Activated CD4-positive, alpha-beta T cell treated with anti-CD3 and anti-CD28 coated beads, Interleukin-2, amount 10 ng/mL, durations not matched to agents 7 days and 5 days (primary cell): ENCODE data around the gene PDCL2. TPM values are rescaled to one million over a fixed set of nuclear protein-coding genes. Genes with fewer than 3 reads are reported as not detected.

ENCODE experiments used
- CTCF ChIA-PET: fragments of 350-600 bp; sonication (Branson Sonifier 250); formaldehyde crosslinking; loops from one replicate; lab custom pipeline; 2021; ENCODE audit warnings: antibody characterized with exemption; lab: Charles Lee
- POLR2A ChIA-PET: fragments of 350-600 bp; sonication (Branson Sonifier 250); formaldehyde crosslinking; loops from one replicate; lab custom pipeline; 2021; ENCODE audit warnings: antibody characterized with exemption; lab: Charles Lee
- DNase-seq: peaks from one replicate; pipeline ENCODE4 v3.0.0-alpha.2; 2020
- H3K27ac Mint-ChIP-seq: one replicate; pipeline ENCODE4 v1.8.0; 2021; ENCODE audit warnings: mild to moderate bottlenecking, moderate library complexity, mixed read lengths
- H3K27me3 Mint-ChIP-seq: one replicate; pipeline ENCODE4 v1.8.0; 2021; ENCODE audit warnings: mixed read lengths
- H3K36me3 Mint-ChIP-seq: one replicate; pipeline ENCODE4 v1.8.0; 2021; ENCODE audit warnings: low read depth, mixed read lengths
- H3K4me1 Mint-ChIP-seq: one replicate; pipeline ENCODE4 v1.8.0; 2021; ENCODE audit warnings: mixed read lengths
- H3K4me3 Mint-ChIP-seq: one replicate; pipeline ENCODE4 v1.8.0; 2021; ENCODE audit warnings: mild to moderate bottlenecking, moderate library complexity, mixed read lengths
- H3K9me3 Mint-ChIP-seq: one replicate; pipeline ENCODE4 v1.8.0; 2021; ENCODE audit warnings: mixed read lengths
- total RNA-seq, 2 experiments: library from RNA; stranded (reverse); gene quantifications; one replicate each; pipeline ENCODE4 v1.2.3, GENCODE V29; 2021

Gene PDCL2
- total RNA-seq, 2 experiments from 2014 or later: not detected

DNA sequence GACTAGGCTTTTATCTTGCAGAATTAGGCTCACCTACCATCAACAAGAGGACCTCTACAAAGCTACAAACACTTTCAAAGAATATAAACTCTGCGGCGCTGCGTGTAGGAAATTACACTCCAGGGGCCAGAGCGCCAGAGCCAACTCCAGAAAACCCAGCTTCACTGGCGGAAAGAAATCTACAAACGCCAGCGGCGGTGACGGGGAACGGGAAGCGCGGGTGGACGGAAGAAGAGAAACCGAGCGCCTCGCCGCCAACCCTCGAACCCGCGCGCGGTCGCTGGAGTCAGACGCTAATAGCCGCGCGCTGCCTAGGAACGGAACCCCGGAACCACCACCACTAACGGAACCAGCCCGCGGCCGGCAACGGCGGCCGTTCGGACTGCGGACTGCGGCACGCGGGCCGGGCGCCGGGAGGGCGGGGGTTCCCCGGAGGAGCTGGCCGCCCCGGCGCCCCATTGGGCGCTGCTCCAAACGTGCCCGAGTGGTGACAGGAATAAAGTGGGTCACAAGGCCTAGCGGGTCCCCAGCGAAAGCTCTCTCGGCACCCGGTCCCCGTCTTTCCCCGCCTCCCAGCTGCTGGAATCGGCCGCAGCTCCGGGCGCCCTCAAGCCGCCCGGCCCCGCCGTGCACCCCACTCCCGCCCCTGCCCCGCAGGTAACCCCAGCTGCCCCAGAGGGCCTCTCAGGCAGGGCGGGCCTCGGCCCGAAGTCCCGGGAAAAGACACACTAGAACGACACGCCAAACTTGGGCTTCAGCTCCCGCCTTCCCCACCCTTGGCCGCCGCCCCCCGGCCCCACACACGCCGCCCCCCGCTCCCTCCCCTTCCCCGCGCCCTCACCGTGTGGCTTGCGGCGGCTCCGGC, 46.2 kb downstream of the PDCL2 start:
- peak overlapping the region; percentile 88 for H3K4me3 Mint-ChIP-seq
- DNase-seq: peak; percentile 52
- peak overlapping the region; percentile 91 for H3K27ac Mint-ChIP-seq
- H3K4me1 Mint-ChIP-seq: peaks cover 56% of the 10 kb centered on the region
- no peaks in the 10 kb centered on the region for H3K36me3 Mint-ChIP-seq
- POLR2A ChIA-PET: interaction anchor here (0.7 kb wide), 1 partner anchor 146 kb away, joined by 3 read pairs; no protein-coding TSS in a partner anchor
- peaks cover 29% of the 10 kb centered on the region for H3K27me3 Mint-ChIP-seq
- H3K9me3 Mint-ChIP-seq: no peaks in the 10 kb centered on the region
- CTCF ChIA-PET: interaction anchor here (0.5 to 1.4 kb wide), 5 partner anchors 11 to 400 kb away, joined by 3 to 5 read pairs (median 4); partner anchors contain the start of gene TMEM165

DNA sequence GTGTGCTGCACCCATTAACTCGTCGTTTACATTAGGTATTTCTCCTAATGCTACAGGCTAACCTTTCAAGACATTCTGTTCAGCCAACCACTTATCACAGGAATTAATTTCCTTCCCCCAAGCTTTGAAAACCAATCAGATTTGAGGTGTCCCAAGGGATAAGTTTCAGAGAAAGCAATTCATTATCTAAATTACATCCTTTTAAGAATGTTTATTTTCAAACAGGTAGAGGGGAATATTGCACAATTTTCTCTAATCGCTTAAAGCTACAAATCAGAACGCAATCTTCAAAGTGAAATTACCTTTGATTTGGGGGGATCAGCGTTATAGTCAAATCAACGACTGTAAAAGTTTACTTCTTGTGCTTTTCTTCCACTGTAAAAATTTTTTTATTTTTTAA, 46.9 kb downstream of the PDCL2 start:
- Mint-ChIP-seq H3K9me3 (no peaks in the 10 kb centered on the region), H3K27me3 (peaks cover 25% of the 10 kb centered on the region), H3K4me3 (peak overlapping the region; percentile 88), H3K27ac (peak overlapping the region; percentile 91), H3K36me3 (peaks cover 2% of the 10 kb centered on the region), H3K4me1 (peaks cover 55% of the 10 kb centered on the region)
- no peak for DNase-seq
- ChIA-PET POLR2A (no interaction called here), CTCF (interaction anchor here (1.0 to 1.4 kb wide), 3 partner anchors 10 to 154 kb away, joined by 3 to 5 read pairs (median 4); partner anchors contain the start of gene TMEM165)

DNA sequence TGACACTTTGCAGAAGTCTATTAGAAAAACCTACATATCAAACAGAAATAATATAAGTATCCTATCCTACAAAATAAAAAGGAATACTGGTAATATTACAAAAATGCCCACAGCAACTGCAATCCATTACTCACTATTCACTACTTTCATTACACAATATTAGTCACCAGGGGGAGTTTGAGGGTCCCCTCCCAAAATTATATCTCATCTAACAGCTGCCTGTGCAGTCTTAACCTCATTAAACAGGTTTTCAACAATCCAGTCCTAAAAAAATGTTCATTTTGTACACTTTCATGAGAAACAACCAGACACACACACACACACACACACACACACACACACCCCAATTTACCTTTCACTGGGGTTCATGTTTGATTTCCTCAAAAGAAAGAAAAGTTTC, 48.2 kb downstream of the PDCL2 start:
- CTCF ChIA-PET: interaction anchor here (1.5 kb wide), 1 partner anchor 9 kb away, joined by 3 read pairs; no protein-coding TSS in a partner anchor
- H3K4me3 Mint-ChIP-seq: no peak overlapping the region
- no peak for DNase-seq
- peaks cover 48% of the 10 kb centered on the region for H3K4me1 Mint-ChIP-seq
- POLR2A ChIA-PET: interaction anchor here (0.6 kb wide), 1 partner anchor 98 kb away, joined by 3 read pairs; no protein-coding TSS in a partner anchor
- H3K27me3 Mint-ChIP-seq: peaks cover 14% of the 10 kb centered on the region
- H3K9me3 Mint-ChIP-seq: no peaks in the 10 kb centered on the region
- H3K27ac Mint-ChIP-seq: no peak overlapping the region
- H3K36me3 Mint-ChIP-seq: peaks cover 2% of the 10 kb centered on the region

DNA sequence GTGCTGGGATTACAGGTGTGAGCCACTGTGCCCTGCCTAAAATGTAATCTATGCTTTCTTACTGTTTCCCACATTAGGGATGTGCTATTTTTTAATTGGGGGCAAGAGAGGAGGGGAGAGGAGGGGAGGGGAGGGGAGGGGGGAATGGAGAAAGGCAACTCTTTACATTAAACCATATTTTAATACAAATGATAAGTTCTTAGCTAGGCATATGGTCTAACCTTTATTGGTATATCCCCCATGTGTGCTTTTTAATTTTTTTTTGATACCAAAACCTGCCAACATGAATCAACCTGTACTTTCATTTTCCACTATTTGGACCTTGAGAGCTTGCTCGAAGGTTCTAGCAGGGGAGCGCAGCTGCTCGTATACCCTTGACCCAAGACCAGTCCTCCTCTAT, 51.8 kb downstream of the PDCL2 start:
- Mint-ChIP-seq H3K36me3 (peaks cover 12% of the 10 kb centered on the region), H3K4me3 (no peak overlapping the region), H3K4me1 (peaks cover 42% of the 10 kb centered on the region)

DNA sequence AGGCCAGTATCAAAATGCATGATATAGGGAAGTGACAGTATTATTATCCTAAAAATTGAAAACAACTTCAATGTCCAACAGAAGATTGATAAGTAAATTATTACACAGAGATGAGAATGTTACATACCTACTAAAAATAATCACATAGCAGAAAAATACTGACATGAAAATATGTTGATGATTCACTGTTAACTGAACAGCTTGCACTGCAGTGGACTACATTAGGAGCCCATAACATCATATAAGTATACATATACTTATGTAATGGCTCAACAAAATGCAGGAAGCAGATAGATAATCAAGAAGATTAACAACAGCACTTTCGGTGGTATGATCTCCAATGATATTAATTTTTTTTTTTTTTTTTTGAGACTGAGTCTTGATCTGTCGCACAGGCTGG, 52.4 kb downstream of the PDCL2 start:
- CTCF ChIA-PET: no interaction called here
- peaks cover 9% of the 10 kb centered on the region for H3K9me3 Mint-ChIP-seq
- peaks cover under 1% of the 10 kb centered on the region for H3K27me3 Mint-ChIP-seq
- POLR2A ChIA-PET: no interaction called here
- H3K4me1 Mint-ChIP-seq: peaks cover 37% of the 10 kb centered on the region
- H3K4me3 Mint-ChIP-seq: no peak overlapping the region
- no peak for DNase-seq
- peaks cover 12% of the 10 kb centered on the region for H3K36me3 Mint-ChIP-seq
- no peak overlapping the region for H3K27ac Mint-ChIP-seq

More for the DNA sequence above, 51.8 kb downstream of the PDCL2 start:
- Mint-ChIP-seq H3K27ac (no peak overlapping the region), H3K27me3 (peaks cover 2% of the 10 kb centered on the region), H3K9me3 (peaks cover 9% of the 10 kb centered on the region)
- POLR2A ChIA-PET: no interaction called here
- DNase-seq: no peak
- CTCF ChIA-PET: no interaction called here

DNA sequence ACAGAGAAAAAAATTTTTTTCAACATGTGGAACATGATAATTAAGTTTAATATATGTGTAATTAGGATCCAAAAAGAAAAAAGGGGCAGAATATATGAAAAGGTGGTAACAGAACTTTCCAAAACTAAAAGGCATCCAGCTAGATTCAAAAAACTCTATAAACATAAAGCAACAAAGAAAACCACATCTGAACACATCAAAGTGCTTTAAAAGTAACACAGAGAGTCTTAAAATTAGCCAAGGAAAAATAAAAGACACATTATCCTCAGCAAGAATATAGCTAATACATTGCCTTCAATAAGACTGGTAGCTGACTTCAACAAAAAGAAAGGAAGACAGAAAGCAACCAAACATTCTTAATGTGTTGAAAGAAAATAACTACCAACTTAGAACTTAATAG, 53.5 kb downstream of the PDCL2 start:
- DNase-seq: no peak
- Mint-ChIP-seq H3K4me3 (no peak overlapping the region), H3K9me3 (peaks cover 13% of the 10 kb centered on the region), H3K4me1 (peaks cover 28% of the 10 kb centered on the region), H3K36me3 (peaks cover 15% of the 10 kb centered on the region), H3K27me3 (no peaks in the 10 kb centered on the region), H3K27ac (no peak overlapping the region)
- CTCF ChIA-PET: no interaction called here
- POLR2A ChIA-PET: no interaction called here

DNA sequence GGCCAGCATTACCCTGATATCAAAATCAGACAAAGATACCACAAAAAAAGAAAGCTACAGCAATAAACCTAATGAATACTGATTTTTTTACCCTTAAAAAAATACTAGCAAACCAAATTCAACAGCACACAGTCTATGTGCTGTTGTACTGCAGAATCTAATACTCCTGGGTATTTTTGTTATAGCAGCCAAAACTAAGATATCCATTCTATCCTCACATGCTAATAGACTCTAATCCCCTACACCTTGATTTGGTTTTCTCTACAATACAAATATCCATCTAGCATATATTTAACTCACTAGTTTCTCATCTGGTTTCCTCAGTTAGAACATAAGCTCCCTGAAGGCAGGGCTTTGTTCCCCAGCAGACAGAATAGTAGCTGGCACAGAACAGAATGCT, 57.7 kb downstream of the PDCL2 start:
- ChIA-PET CTCF (interaction anchor here (0.6 to 1.6 kb wide), 3 partner anchors 12 to 217 kb away, joined by 3 to 5 read pairs (median 3); no protein-coding TSS in a partner anchor), POLR2A (no interaction called here)
- Mint-ChIP-seq H3K9me3 (peaks cover 29% of the 10 kb centered on the region), H3K4me3 (no peak overlapping the region), H3K27me3 (no peaks in the 10 kb centered on the region), H3K36me3 (peaks cover 24% of the 10 kb centered on the region), H3K4me1 (peaks cover 16% of the 10 kb centered on the region), H3K27ac (no peak overlapping the region)
- no peak for DNase-seq

DNA sequence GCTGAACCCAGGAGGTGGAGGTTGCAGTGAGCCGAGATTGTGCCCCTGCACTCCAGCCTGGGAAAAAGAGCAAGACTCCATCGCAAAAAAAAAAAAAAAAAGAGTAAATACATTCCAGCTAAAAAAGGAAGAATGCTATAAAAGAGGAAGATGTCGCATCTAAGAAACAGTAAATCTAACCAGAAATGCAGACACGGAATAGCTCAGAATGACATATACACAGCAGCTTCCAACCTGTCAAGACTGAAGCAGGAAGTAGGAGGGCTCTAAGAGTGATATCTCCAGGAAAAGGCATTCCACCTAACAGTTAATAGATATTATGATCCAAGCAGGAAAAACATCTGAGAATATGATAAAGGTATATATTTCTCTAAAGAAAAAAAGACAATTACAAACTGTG, 61.4 kb downstream of the PDCL2 start:
- no peak for DNase-seq
- Mint-ChIP-seq H3K4me1 (peaks cover 2% of the 10 kb centered on the region), H3K4me3 (no peak overlapping the region), H3K36me3 (peaks cover 18% of the 10 kb centered on the region), H3K27ac (no peak overlapping the region), H3K9me3 (peaks cover 24% of the 10 kb centered on the region), H3K27me3 (no peaks in the 10 kb centered on the region)
- CTCF ChIA-PET: no interaction called here
- POLR2A ChIA-PET: no interaction called here

DNA sequence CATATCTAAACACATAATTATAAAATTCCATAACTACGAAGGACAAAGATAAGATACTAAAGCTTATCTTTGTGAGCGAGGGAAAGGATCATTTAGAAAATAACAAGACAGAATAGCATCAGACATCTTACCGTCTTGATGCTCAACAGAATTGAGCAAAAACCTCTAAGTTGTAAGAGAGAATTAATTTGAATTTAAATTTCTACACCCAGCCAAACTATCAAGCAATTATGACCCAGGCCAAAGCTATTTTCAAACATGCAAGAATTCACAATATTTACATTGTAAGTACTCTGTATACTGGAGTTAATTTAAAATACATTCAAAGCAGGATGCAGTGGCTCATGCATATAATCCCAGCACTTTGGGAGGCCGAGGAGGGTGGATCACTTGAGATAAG, 61.9 kb downstream of the PDCL2 start:
- no peak for DNase-seq
- H3K27ac Mint-ChIP-seq: no peak overlapping the region
- CTCF ChIA-PET: no interaction called here
- POLR2A ChIA-PET: no interaction called here
- H3K27me3 Mint-ChIP-seq: no peaks in the 10 kb centered on the region
- peaks cover 24% of the 10 kb centered on the region for H3K9me3 Mint-ChIP-seq
- H3K4me3 Mint-ChIP-seq: no peak overlapping the region
- peaks cover 18% of the 10 kb centered on the region for H3K36me3 Mint-ChIP-seq
- peaks cover 2% of the 10 kb centered on the region for H3K4me1 Mint-ChIP-seq

DNA sequence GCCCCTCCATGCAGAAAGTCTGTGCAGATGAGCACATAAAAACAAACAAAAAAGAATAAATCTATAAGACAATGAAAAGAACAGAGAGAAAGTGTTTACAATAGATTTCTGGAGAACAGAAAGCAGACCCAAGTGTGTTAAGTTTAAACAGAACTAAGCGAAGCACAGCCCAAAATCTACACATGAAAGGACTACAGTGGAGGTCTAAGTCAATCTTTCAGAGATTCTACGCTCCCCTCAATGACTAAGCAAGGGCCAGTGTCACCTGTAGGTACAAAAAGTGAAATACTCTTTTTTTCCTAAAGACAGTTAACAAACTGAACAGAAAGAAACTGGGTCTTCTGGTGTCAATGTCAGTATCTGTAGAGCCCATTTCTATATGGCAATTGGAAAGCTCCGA, 63.6 kb downstream of the PDCL2 start:
- no peak for DNase-seq
- POLR2A ChIA-PET: no interaction called here
- Mint-ChIP-seq H3K27ac (no peak overlapping the region), H3K4me3 (no peak overlapping the region), H3K36me3 (peaks cover 17% of the 10 kb centered on the region), H3K9me3 (peaks cover 20% of the 10 kb centered on the region), H3K4me1 (peaks cover 2% of the 10 kb centered on the region), H3K27me3 (no peaks in the 10 kb centered on the region)
- CTCF ChIA-PET: no interaction called here

DNA sequence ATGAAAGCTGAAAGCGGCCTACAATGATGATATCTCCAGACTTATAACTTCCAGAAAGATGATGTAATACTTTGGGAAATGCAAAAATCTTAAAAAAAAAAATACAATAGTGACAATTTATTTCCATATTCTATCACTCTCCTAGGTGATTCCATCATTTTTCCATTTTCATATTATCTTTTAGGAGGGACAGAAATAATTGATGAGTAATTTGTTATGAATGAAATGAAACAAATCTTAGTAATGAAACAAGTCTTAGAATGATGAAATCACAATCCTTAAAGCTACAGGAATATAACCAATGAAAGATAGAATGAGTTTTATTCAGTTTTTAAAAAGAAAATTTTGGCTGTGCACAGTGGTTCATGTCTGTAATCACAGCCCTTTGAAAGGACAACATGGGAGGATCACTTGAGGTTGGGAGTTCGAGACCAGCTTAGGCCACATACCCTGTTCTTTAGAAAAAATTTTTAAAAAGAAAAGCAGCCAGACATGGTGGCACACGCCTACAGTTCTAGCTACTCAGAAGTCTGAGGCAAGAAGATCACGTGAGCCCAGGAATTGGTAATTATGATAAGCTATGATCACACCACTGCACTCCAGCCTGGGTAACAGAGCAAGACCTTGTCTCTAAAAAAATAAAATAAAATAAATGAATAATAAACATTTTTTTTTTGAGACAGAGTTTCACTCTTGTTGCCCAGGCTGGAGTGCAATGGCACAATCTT, 67.0 kb downstream of the PDCL2 start:
- CTCF ChIA-PET: no interaction called here
- Mint-ChIP-seq H3K4me3 (no peak overlapping the region), H3K27me3 (no peaks in the 10 kb centered on the region), H3K27ac (no peak overlapping the region), H3K36me3 (peaks cover 15% of the 10 kb centered on the region), H3K4me1 (peaks cover 2% of the 10 kb centered on the region), H3K9me3 (peaks cover 13% of the 10 kb centered on the region)
- no peak for DNase-seq
- POLR2A ChIA-PET: no interaction called here

DNA sequence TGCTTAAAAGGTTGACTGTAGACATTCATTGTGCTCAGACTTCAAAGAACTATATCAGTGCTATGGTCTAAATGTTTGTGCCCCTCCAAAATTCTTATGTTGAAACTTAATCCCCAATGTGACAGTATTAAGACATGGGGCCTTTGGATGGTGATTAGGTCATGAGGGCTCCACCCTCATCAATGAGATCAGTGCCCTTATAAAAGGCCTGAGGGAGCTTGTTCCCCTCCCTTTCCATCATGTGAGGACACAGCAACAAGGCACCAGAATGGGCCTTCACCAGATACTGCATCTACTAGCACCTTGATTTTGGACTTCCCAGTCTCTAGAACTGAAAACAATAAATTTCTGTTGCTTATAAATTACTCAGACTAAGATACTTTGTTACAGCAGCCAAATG, 73.6 kb downstream of the PDCL2 start:
- POLR2A ChIA-PET: no interaction called here
- Mint-ChIP-seq H3K4me3 (no peak overlapping the region), H3K36me3 (peaks cover 19% of the 10 kb centered on the region), H3K27me3 (no peaks in the 10 kb centered on the region), H3K4me1 (no peaks in the 10 kb centered on the region), H3K9me3 (peaks cover 16% of the 10 kb centered on the region), H3K27ac (no peak overlapping the region)
- DNase-seq: no peak
- CTCF ChIA-PET: no interaction called here
